Thyroid gland (tissue), 4 donors: ENCODE results near the gene RNASE8.

ENCODE experiments used
- POLR2A ChIP-seq, 2 donors: fragments of 450-650 bp; IDR thresholded peaks; one replicate each; pipeline ENCODE4 v1.6.1; 2017; ENCODE audit warnings: antibody characterized with exemption in 2 of 2, mild to moderate bottlenecking in 2 of 2, moderate library complexity in 1 of 2
- TF ChIP-seq, protein P1 (sequence below), 6 experiments: fragments of 200-600 bp in 3 of 6; fragments of 450-650 bp in 3 of 6; sonication (generic) in 3 of 6; IDR thresholded peaks; one replicate each; pipeline ENCODE4 v1.5.1; 2016 to 2019; ENCODE audit warnings: antibody characterized with exemption in 6 of 6, mild to moderate bottlenecking in 2 of 6, inconsistent platforms in 1 of 6, moderate library complexity in 1 of 6

DNA sequence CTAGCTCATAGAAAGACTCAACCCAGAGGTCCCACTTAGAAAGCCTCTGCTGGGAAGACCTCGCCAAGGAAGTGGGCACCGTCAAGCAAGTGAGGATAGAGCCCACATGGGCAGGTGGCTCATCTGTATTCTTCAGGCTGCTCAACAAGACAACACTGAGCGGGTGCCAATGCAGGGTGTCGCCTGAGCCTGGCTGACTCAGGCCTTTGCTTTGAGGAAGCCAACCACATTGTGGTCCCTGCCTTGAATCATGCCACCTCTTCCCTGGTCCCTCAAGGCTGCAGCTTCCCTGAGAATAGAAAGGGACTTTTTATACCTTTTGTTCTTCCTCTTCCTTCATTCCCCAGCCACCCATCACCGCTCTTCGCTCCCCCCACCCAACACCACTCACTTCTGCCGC lies 20.9 kb upstream of the RNASE8 start:
- TF ChIP-seq, protein P1, sequence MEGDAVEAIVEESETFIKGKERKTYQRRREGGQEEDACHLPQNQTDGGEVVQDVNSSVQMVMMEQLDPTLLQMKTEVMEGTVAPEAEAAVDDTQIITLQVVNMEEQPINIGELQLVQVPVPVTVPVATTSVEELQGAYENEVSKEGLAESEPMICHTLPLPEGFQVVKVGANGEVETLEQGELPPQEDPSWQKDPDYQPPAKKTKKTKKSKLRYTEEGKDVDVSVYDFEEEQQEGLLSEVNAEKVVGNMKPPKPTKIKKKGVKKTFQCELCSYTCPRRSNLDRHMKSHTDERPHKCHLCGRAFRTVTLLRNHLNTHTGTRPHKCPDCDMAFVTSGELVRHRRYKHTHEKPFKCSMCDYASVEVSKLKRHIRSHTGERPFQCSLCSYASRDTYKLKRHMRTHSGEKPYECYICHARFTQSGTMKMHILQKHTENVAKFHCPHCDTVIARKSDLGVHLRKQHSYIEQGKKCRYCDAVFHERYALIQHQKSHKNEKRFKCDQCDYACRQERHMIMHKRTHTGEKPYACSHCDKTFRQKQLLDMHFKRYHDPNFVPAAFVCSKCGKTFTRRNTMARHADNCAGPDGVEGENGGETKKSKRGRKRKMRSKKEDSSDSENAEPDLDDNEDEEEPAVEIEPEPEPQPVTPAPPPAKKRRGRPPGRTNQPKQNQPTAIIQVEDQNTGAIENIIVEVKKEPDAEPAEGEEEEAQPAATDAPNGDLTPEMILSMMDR (IDR thresholded peaks at IDR 0.05): no peak
- no peak for TF ChIP-seq POLR2A (IDR thresholded peaks at IDR 0.05)
